ENCODE data around the gene SH3BGRL3.

The SH3BGRL3 gene

GRCh38 chr1:26277719-26278118, 2.2 kb upstream of the SH3BGRL3 start:
- no peak for DNase-seq (ENCODE audit: low read depth in 2 of 2)

- no peak for DNase-seq (ENCODE audit: low read depth in 2 of 2)
Observed at GRCh38 chr1:26278303-26278702, 1.6 kb upstream of the SH3BGRL3 start.

GRCh38 chr1:26278724-26279455, 996 bp upstream of the SH3BGRL3 start:
- DNase-seq (ENCODE audit: low read depth in 2 of 2) = no peak

GRCh38 chr1:26280333-26281042, 602 bp downstream of the SH3BGRL3 start:
- DNase-seq (ENCODE audit: low read depth in 2 of 2) = no peak

GRCh38 chr1:26281091-26281958, 1.4 kb downstream of the SH3BGRL3 start:
- DNase-seq (ENCODE audit: low read depth in 2 of 2) = no peak

- no peak for DNase-seq (ENCODE audit: low read depth in 2 of 2)
Observed at GRCh38 chr1:26281971-26282370, 2.1 kb downstream of the SH3BGRL3 start.

- no peak for DNase-seq (ENCODE audit: low read depth in 2 of 2)
Observed at GRCh38 chr1:26282401-26282918, 2.6 kb downstream of the SH3BGRL3 start.

GRCh38 chr1:26283279-26283853, 3.5 kb downstream of the SH3BGRL3 start:
- no peak for DNase-seq (ENCODE audit: low read depth in 2 of 2)

- no peak for DNase-seq (ENCODE audit: low read depth in 2 of 2)
Observed at GRCh38 chr1:26283871-26284596, 4.1 kb downstream of the SH3BGRL3 start.

- peak in 1 of 2 experiments; percentile 44 for DNase-seq (ENCODE audit: low read depth in 2 of 2)
Observed at GRCh38 chr1:26284597-26285347, 4.9 kb downstream of the SH3BGRL3 start.

- DNase-seq (ENCODE audit: low read depth in 2 of 2) = no peak
Observed at GRCh38 chr1:26285366-26286063, 5.6 kb downstream of the SH3BGRL3 start.

GRCh38 chr1:26286064-26286416, 6.2 kb downstream of the SH3BGRL3 start:
- no peak for DNase-seq (ENCODE audit: low read depth in 2 of 2)

- DNase-seq (ENCODE audit: low read depth in 2 of 2) = no peak
Observed at GRCh38 chr1:26287033-26287711, 7.3 kb downstream of the SH3BGRL3 start.

GRCh38 chr1:26287811-26288210, 7.9 kb downstream of the SH3BGRL3 start:
- DNase-seq (ENCODE audit: low read depth in 2 of 2) = no peak

- DNase-seq (ENCODE audit: low read depth in 2 of 2) = no peak
Observed at GRCh38 chr1:26288311-26288941, 8.5 kb downstream of the SH3BGRL3 start.

- no peak for DNase-seq (ENCODE audit: low read depth in 2 of 2)
Observed at GRCh38 chr1:26289158-26290059, 9.5 kb downstream of the SH3BGRL3 start.

GRCh38 chr1:26290122-26290881, 10.4 kb downstream of the SH3BGRL3 start:
- no peak for DNase-seq (ENCODE audit: low read depth in 2 of 2)

All from fibroblast of skin of left biceps (primary cell).